Heart left ventricle (tissue), 16 donors: ENCODE results near the gene ABCC1. TPM values are rescaled to one million over a fixed set of nuclear protein-coding genes. Genes with fewer than 3 reads are reported as not detected.

Experiments
- ATAC-seq, 4 donors: fragments of 200-7000 bp; cut with Tn5 transposase; one replicate each; pipeline ENCODE4 v1.9.1; 2020 to 2022; ENCODE audit warnings: moderate library complexity in 4 of 4, mild to moderate bottlenecking in 3 of 4, moderate number of reproducible peaks in 1 of 4
- DNase-seq, 5 donors: peaks; one replicate each; pipeline ENCODE4 v3.0.0-alpha.2; 2020
- H3K27ac ChIP-seq, 12 donors: fragments of 200-600 bp; sonication (generic) in 4 of 12; one replicate each; pipeline versions ENCODE4 v1.5.0 to v1.8.0; 2016 to 2022; ENCODE audit warnings: mild to moderate bottlenecking in 2 of 12
- H3K27me3 ChIP-seq, 9 donors: fragments of 200-600 bp; sonication (generic) in 2 of 9; one replicate each; pipeline versions ENCODE4 v1.5.1 to v1.8.0; 2016 to 2022; ENCODE audit warnings: mild to moderate bottlenecking in 3 of 9
- H3K36me3 ChIP-seq, 9 donors: fragments of 200-600 bp; sonication (generic) in 2 of 9; one replicate each; pipeline versions ENCODE4 v1.5.0 to v1.8.0; 2018 to 2022; ENCODE audit warnings: mild to moderate bottlenecking in 2 of 9
- H3K4me1 ChIP-seq, 12 donors: fragments of 200-600 bp; sonication (generic) in 4 of 12; one replicate each; pipeline versions ENCODE4 v1.5.0 to v1.8.0; 2016 to 2022; ENCODE audit warnings: mild to moderate bottlenecking in 3 of 12
- H3K4me3 ChIP-seq, 12 donors: fragments of 200-600 bp; sonication (generic) in 4 of 12; one replicate each; pipeline versions ENCODE4 v1.5.0 to v1.8.0; 2017 to 2022; ENCODE audit warnings: mild to moderate bottlenecking in 9 of 12, moderate library complexity in 4 of 12
- H3K9me3 ChIP-seq, 12 donors: fragments of 200-600 bp; sonication (generic) in 4 of 12; one replicate each; pipeline versions ENCODE4 v1.5.0 to v1.8.0; 2016 to 2022; ENCODE audit warnings: mild to moderate bottlenecking in 1 of 12
- POLR2A ChIP-seq, 2 donors: fragments of 450-650 bp; IDR thresholded peaks; one replicate each; pipeline ENCODE4 v1.6.1; 2017; ENCODE audit warnings: antibody characterized with exemption in 2 of 2, mild to moderate bottlenecking in 2 of 2, moderate library complexity in 2 of 2
- WGBS, 4 donors: extraction: QIAGEN DNeasy Blood & Tissue Kit in 2 of 4; methylation state at CpG; one replicate each; pipeline versions ENCODE4 v1.1.5 to v1.1.7; 2013 to 2018; 5-methylcytosine and 5-hydroxymethylcytosine counted together
- intact Hi-C, 10 donors: fragments of 100-400 bp; cut with DNase I; formaldehyde crosslinking; loops; one replicate each; pipeline versions ENCODE4 v1.11.1 to v1.14.2; 2022
- long read RNA-seq, 3 donors: library from polyadenylated mRNA; unstranded; transcript quantifications; one replicate each; pipeline ENCODE4 v2.0.0, GENCODE V29; 2020 to 2021
- polyA plus RNA-seq, 2 donors: library from polyadenylated mRNA; stranded (reverse); fragments of 200-250 nt; gene quantifications; one replicate each; pipeline ENCODE4 v1.2.3, GENCODE V29; 2013
- total RNA-seq, 9 donors: library from RNA; depleted of rRNA in 2 of 9; stranded (reverse); fragments of >200 nt in 2 of 9; fragmentation: NEBNext Ultra II Directional in 3 of 9; extraction: Animal tissue kit (Norgen Biotek cat#: 25700) in 3 of 9; gene quantifications; one replicate each; pipeline versions ENCODE4 v1.1.0 to v1.2.4, GENCODE V29; 2016 to 2023
- TF ChIP-seq, protein P1 (sequence below), 12 donors: fragments of 200-600 bp; sonication (generic) in 4 of 12; IDR thresholded peaks; one replicate each; pipeline versions ENCODE4 v1.5.0 to v1.8.0; 2018 to 2022; ENCODE audit warnings: antibody characterized with exemption in 12 of 12, mild to moderate bottlenecking in 5 of 12
- donor health status: ischemic (EF 13 %, LVEDD 7.1; RV severe dilation, severe dysfunction).
- donor health status: healthy with polysubstance abuse.
- donor health status: DM: no; HTN: yes; CAD: no.
- donor health status: DM: no; HTN: no; CAD: no.
- donor health status: ischemic (EF 25% LVEDD 6.9; RV normal size, moderate dysfunction).
- donor health status: ischemic (EF 25% LVEDD 5.7; RV mildly dilated, moderate dysfunction).
- donor health status: healthy.
- donor health status: DM: yes; HTN: yes; CAD: no.
- donor health status: ischemic (EF 35%, LVEDD 5.7; RV mildly dilated, moderate dysfunction).
- donor health status: nonischemic (EF 11% LVEDD 7.7; RV severe dilation, severe dysfunction).
- donor health status: DM: yes; HTN: yes; CAD: no.
- donor health status: PGD.
- donor health status: ischemic (EF 29% LVEDD 5.4; RV normal size, mild dysfunction).
- donor health status: nonischemic (EF 23%, LVEDD 6.1; RV moderate dilation, normal function).

Gene ABCC1
- total RNA-seq (10 to 100 TPM; 14.4 to 28.0 (median 24.0) TPM), polyA plus RNA-seq (10 to 100 TPM in 1 of 2 donors, 1 to 10 TPM in 1; 8.1 to 10.8 TPM)
- long read RNA-seq, donor 1, full-length matches to known transcripts: 1 of 14 reads
- long read RNA-seq, donor 1, partial matches to known transcripts: 7 of 14 reads
- long read RNA-seq, donor 1, other reads (novel, unspliced or antisense): 6 of 14 reads
- long read RNA-seq, donor 2, full-length matches to known transcripts: 1 of 14 reads
- long read RNA-seq, donor 2, partial matches to known transcripts: 9 of 14 reads
- long read RNA-seq, donor 2, other reads (novel, unspliced or antisense): 4 of 14 reads
- long read RNA-seq, donor 3, full-length matches to known transcripts: 2 of 36 reads
- long read RNA-seq, donor 3, partial matches to known transcripts: 27 of 36 reads
- long read RNA-seq, donor 3, other reads (novel, unspliced or antisense): 7 of 36 reads

DNA sequence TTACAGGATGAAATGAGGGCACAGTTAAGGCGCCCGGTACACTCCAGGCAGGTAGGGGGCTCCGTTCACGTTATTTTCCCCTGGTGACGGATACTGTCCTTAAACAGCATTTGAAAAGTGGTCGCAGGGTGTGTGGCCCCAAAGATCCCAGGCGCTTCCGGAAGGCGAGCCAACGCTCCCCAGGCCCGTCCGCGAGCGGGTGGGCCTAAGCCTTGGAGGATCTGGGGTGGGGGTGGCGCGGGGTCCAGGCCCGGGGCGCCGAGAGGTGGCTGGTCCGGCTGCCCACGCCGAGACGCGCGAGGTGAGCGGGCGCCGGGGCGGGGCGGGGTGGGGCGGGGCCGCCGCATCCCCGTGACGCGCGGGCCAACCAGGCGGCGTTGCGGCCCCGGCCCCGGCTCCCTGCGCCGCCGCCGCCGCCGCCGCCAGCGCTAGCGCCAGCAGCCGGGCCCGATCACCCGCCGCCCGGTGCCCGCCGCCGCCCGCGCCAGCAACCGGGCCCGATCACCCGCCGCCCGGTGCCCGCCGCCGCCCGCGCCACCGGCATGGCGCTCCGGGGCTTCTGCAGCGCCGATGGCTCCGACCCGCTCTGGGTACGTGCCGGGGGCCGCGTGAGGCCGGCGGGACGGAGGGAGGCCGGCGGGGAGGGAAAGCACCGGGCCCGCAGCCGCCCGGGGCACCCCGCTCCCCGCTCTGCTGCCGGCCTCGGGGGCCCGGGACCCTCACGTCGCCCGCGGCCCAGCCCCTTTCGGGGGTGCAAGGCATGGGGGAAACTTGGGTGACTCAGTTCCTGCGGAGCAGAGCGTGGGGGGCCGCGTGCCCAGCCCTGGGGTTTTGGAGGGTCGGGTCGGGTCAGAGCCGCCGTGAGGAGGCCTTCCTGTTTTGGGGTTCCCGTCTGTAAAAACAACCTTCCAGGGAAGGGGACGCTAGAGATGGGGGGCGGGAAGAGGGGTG is at the start of gene ABCC1:
Gene ABCC1 (plus strand): TSS at position 407 of the 951 bp plus-strand sequence. CDS start 136 bp downstream, at position 543.
- H3K36me3 ChIP-seq: no peaks in the 10 kb centered on the region
- peak; percentile 33 to 75 (median 51) for DNase-seq
- H3K27me3 ChIP-seq: no peaks in the 10 kb centered on the region
- intact Hi-C loops: loop anchor here in 6 of 10 donors (5.0 to 10.0 kb wide), 9 partner anchors 55 to 175 kb away; partner anchors contain the start of gene CEP20 (in 2 of the 6)
- H3K9me3 ChIP-seq: no peaks in the 10 kb centered on the region
- H3K27ac ChIP-seq: peak within 1 kb of the TSS; percentile 15 to 87 (median 79)
- 1 to 4% (median 1%) methylated on average over 15 to 112 of the region's 112 CpGs for WGBS, 4 donors
- TF ChIP-seq POLR2A (IDR thresholded peaks at IDR 0.05): no peak
- TF ChIP-seq, protein P1, sequence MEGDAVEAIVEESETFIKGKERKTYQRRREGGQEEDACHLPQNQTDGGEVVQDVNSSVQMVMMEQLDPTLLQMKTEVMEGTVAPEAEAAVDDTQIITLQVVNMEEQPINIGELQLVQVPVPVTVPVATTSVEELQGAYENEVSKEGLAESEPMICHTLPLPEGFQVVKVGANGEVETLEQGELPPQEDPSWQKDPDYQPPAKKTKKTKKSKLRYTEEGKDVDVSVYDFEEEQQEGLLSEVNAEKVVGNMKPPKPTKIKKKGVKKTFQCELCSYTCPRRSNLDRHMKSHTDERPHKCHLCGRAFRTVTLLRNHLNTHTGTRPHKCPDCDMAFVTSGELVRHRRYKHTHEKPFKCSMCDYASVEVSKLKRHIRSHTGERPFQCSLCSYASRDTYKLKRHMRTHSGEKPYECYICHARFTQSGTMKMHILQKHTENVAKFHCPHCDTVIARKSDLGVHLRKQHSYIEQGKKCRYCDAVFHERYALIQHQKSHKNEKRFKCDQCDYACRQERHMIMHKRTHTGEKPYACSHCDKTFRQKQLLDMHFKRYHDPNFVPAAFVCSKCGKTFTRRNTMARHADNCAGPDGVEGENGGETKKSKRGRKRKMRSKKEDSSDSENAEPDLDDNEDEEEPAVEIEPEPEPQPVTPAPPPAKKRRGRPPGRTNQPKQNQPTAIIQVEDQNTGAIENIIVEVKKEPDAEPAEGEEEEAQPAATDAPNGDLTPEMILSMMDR (IDR thresholded peaks at IDR 0.05): peak in 3 of 12 donors; percentile 8 to 22 (median 13)
- H3K4me3 ChIP-seq: peak within 1 kb of the TSS; percentile 67 to 98 (median 86)
- peaks cover 0 to 47% (median 21%) of the 10 kb centered on the region in 12 donors for H3K4me1 ChIP-seq
- ATAC-seq: peak in 3 of 4 donors; percentile 68 to 86 (median 84)

DNA sequence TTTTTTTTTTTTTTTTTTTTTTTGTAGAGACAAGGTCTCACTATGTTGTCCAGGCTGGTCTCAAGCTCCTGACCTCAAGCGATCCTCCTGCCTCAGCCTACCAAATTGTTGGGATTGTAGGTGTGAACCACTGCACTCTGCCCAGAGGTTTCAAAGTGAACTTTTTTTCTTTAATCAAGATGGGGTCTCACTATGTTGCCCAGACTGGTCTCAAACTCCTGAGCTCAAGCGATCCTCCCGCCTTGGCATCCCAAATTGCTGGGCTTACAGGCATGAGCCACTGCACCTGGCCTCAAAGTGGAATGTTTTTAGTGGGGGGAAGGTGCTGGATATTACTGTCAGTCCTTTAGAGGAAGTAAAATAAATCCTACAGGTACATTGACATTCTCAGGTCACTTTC is 49.1 kb upstream of the ABCC1 start:
- intact Hi-C loops: no loop called here
- H3K9me3 ChIP-seq: no peaks in the 10 kb centered on the region
- DNase-seq (no peak), ATAC-seq (no peak)
- TF ChIP-seq POLR2A (IDR thresholded peaks at IDR 0.05): no peak
- TF ChIP-seq, protein P1 (IDR thresholded peaks at IDR 0.05): no peak
- H3K4me1 ChIP-seq: peaks cover 0 to 6% (median 0%) of the 10 kb centered on the region in 12 donors
- no peak overlapping the region for H3K4me3 ChIP-seq
- WGBS, 4 donors: 93 to 98% (median 97%) methylated on average over 3 of the region's 3 CpGs
- H3K27me3 ChIP-seq: no peaks in the 10 kb centered on the region
- no peak overlapping the region for H3K27ac ChIP-seq
- H3K36me3 ChIP-seq: no peaks in the 10 kb centered on the region

DNA sequence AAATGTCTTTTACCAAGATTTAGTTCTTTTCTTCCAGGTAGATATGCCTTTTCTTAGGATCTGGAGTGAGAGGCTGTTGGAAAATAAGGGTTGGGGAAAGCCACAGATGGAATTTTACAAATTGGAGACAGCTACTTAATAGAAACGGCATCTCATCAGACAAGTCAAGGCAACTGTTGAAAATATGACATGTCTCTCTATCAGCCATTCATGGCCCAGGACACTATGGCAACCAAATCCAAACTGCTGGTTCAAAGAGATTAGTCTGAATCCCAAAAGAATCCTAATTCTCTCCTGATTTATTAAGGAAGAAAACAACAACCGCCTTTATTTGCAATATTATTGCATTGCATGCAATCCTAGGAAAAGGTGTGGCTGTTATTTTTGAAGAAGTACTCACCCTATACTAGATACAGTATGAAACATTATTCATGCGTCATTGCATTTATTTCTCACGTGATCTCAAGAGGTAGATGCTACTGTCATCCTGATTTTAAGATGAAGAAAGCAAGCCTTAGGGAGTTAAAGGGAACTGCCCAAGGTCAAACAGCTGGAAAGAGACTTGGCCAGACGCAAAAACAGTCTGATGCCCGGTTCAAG is 48.4 kb upstream of the ABCC1 start:
- Histone ChIP-seq H3K9me3 (peaks cover 0 to under 1% (median 0%) of the 10 kb centered on the region in 12 donors), H3K27ac (no peak overlapping the region), H3K27me3 (no peaks in the 10 kb centered on the region), H3K4me1 (peaks cover 0 to 6% (median 0%) of the 10 kb centered on the region in 12 donors), H3K4me3 (no peak overlapping the region), H3K36me3 (no peaks in the 10 kb centered on the region)
- no peak for DNase-seq
- intact Hi-C loops: no loop called here
- WGBS, 4 donors: 61 to 70% (median 64%) methylated on average over 6 of the region's 6 CpGs
- TF ChIP-seq, protein P1 (IDR thresholded peaks at IDR 0.05): no peak
- TF ChIP-seq POLR2A (IDR thresholded peaks at IDR 0.05): no peak
- ATAC-seq: no peak
